ENCODE data around the gene GON4L.

GON4L gene

DNA sequence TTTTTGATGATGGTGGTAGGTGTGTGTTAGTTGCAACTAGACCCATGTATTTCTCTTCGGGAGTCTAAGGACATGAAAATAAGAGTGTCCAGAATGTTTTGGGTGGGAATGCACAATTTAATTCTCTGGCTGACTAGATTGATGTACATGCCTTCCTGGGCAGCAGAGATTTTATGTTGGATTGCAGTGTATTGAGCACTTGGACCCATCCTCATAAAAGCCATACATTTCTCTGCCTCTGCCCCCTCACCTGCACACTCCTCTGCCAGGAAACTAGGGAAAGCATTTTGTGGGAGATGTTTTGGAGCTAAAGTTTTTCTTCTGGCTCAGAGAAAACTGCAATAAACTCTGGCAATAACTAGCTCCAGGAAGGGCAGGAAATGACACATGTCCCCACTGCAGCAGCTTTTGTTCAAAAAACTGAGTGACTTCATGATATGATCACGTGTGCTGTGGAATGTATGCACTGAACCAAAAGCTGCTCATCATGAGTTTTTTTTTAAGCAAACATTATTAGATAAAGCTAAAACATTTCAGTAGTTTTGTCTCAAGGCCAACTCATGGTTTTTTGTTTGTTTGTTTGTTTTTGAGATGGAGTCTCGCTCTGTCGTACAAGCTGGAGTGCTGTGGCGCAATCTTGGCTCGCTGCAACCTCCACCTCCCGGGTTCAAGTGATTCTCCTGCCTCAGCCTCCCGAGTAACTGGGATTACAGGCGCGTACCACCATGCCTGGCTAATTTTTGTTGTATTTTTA lies 36.6 kb upstream of the GON4L start:
- no peak for TF ChIP-seq CTCF (IDR thresholded peaks at IDR 0.05; ENCODE audit: extremely low read depth, missing control alignments)
- DNase-seq (ENCODE audit: low spot score), result no peak

DNA sequence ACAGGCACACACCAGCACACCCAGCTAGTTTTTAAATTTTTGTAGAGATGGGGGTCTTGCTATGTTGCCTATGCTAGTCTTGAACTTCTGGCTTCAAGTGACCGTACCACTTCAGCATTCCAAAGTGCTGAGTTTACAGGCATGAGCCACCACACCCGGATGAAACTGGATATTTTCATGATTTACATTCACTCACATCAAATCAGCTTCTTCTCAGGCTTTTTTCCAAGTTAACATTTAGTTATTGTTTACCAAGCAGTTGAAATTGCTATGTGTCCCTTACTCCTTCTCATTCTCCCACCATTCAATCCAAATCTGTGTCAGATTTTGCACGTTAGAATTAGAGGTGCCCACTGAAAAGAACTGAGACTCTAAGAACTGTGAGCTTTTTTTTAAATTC lies 35.8 kb upstream of the GON4L start:
- DNase-seq (ENCODE audit: low spot score), result no peak
- no peak for TF ChIP-seq CTCF (IDR thresholded peaks at IDR 0.05; ENCODE audit: extremely low read depth, missing control alignments)

- no peak for TF ChIP-seq CTCF (IDR thresholded peaks at IDR 0.05; ENCODE audit: extremely low read depth, missing control alignments)
- DNase-seq (ENCODE audit: low spot score), result no peak
Observed at GRCh38 chr1:155890251-155890650, 33.2 kb upstream of the GON4L start.

DNA sequence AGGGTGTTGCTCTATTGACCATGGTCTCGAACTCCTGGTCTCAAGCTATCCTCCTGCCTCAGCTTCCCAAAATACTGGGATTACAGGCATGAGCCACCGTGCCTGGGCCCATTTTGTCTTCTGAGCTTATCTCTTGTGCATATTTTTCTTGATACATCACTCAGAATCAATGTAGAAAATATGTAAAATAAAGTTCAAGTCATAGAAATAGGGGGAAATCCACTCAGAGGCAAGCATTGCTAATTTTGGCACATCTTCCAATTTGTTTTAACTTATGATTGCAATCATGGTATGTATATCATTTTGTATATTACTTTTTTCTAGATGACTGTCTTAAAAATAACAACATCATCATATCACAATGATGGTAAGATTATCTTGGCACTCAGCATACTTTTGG lies 32.6 kb upstream of the GON4L start:
- no peak for TF ChIP-seq CTCF (IDR thresholded peaks at IDR 0.05; ENCODE audit: extremely low read depth, missing control alignments)

GRCh38 chr1:155888481-155888880 lies 31.5 kb upstream of the GON4L start:
- no peak for DNase-seq (ENCODE audit: low spot score)
- TF ChIP-seq CTCF (IDR thresholded peaks at IDR 0.05; ENCODE audit: extremely low read depth, missing control alignments), result no peak

More for the DNA sequence above, 32.6 kb upstream of the GON4L start:
- DNase-seq (ENCODE audit: low spot score), result no peak

DNA sequence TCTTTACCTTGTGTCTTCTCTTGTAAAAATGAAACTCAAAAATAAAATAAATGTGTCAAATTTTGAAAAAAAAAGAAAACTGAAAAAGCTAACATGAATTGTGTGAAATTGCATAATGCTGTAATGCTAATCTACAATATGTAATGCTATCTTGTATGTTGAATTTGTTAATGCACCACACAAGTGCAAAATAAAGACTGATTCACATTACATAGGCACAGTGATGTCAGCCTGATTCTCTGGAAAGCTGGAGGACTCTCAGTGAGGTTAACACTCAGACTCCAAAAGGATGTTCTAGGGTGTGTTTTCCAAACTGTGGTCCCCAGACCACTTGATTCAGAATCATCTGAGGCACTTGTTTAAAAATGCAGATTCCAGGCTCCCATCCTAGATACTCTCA lies 28.0 kb upstream of the GON4L start:
- no peak for TF ChIP-seq CTCF (IDR thresholded peaks at IDR 0.05; ENCODE audit: extremely low read depth, missing control alignments)

DNA sequence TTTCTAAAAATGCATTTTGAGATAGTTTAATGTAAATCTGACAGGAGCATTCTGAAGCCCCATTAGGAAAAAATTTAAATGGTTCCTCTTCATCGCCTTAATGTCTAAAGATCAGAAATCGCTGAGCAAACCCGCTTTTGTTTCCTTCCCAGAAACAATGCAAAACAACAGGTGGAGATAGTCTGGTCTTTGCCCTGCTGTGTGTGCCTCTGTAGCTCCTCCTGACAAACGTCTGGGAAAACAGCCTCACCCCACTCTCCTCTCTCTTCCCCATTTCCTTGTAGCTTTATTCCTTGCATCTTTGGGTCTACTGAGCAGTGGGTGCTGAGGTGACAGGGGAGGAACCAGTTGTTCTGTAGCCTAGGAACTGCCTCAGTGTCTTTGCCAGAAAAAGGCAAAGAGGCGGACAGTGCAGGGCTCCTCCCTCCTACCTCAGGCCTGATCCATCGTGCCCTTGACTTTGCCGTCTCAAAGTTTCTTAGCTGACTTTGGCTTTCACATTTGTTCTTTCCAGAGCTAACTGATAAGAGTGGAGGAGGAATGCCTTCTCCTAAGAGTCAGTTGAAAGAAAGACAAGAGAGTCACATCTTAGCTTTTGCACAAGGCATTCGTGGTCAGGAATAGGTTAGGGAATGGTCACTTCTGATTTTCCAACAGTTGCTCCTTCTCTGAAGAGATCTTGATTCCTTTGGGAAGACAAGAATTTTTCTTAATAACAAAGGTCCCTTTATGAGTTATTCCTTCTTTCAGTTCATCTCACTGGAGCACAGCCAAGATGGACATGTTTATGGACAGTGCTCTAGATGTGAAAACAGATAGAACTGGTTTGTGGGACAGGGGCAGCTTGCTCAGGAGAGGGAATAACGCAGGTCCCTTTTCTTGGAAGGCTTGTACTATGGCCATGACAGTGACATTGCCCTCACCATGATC lies 27.3 kb upstream of the GON4L start:
- DNase-seq (ENCODE audit: low spot score), result no peak
- TF ChIP-seq CTCF (IDR thresholded peaks at IDR 0.05; ENCODE audit: extremely low read depth, missing control alignments), result no peak

More for the DNA sequence above, 28.0 kb upstream of the GON4L start:
- DNase-seq (ENCODE audit: low spot score), result no peak
